ENCODE measurements around the gene CDH5.

CDH5 gene

DNA sequence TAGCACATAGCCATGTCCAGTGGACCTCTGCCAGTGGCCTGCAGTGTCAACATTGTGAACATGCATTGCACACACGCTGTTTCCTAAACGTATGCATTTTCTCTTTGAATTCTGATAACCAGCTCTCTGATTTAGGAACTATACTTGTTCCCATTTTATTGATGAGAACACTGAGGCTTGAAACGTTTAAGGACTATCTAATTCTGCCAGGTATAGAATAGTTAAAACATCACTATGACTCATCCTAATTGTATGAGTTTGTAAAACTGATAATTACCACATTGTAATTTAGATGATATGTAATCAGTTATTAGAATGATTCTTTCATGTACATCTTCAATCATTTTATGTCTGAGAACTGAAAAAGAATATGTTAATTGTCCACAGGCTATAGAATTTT, 63.7 kb downstream of the CDH5 start:
- no peak overlapping the region for H3K27ac ChIP-seq
- TF ChIP-seq, protein P1, sequence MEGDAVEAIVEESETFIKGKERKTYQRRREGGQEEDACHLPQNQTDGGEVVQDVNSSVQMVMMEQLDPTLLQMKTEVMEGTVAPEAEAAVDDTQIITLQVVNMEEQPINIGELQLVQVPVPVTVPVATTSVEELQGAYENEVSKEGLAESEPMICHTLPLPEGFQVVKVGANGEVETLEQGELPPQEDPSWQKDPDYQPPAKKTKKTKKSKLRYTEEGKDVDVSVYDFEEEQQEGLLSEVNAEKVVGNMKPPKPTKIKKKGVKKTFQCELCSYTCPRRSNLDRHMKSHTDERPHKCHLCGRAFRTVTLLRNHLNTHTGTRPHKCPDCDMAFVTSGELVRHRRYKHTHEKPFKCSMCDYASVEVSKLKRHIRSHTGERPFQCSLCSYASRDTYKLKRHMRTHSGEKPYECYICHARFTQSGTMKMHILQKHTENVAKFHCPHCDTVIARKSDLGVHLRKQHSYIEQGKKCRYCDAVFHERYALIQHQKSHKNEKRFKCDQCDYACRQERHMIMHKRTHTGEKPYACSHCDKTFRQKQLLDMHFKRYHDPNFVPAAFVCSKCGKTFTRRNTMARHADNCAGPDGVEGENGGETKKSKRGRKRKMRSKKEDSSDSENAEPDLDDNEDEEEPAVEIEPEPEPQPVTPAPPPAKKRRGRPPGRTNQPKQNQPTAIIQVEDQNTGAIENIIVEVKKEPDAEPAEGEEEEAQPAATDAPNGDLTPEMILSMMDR (IDR thresholded peaks at IDR 0.05): no peak
- no peak for TF ChIP-seq ZFX (IDR thresholded peaks at IDR 0.05; ENCODE audit: borderline replicate concordance)

DNA sequence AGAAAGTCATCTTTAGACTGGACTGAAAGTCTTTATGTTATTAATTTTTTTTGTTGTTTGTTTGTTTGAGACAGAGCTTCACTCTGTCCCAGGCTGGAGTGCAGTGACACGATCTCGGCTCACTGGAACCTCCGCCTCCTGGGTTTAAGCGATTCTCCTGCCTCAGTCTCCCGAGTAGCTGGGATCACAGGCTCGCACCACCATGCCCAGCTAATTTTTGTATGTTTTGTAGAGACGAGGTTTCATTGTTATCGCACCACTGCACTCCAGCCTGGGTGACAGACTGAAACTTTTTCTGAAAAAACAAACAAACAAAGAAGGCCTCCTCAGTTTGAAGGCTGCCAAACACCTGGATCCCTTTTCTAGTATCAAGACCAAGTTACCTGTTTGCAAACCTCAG, 65.3 kb downstream of the CDH5 start:
- no peak for TF ChIP-seq ZFX (IDR thresholded peaks at IDR 0.05; ENCODE audit: borderline replicate concordance)
- TF ChIP-seq, protein P1 (IDR thresholded peaks at IDR 0.05): no peak
- no peak overlapping the region for H3K27ac ChIP-seq

DNA sequence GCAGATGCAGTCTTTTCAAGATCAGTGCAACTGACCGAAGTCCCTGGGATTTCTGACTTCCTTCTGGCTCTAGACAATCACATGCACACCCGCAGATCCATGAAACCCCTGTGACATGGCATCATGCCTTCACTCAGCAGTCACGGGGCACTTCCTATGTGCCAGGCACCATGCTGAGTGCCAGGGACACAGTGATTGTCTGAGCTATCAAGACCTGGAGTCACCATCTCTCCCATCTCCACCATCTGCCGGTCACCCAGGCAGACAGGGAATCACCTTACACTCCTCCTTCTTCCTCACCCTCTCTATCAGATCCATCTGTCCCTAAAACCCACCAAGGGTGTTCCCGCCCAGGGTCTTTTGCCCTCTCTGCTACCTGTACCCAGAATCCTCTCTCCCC, 65.9 kb downstream of the CDH5 start:
- no peak overlapping the region for H3K27ac ChIP-seq
- TF ChIP-seq, protein P1 (IDR thresholded peaks at IDR 0.05): no peak
- no peak for TF ChIP-seq ZFX (IDR thresholded peaks at IDR 0.05; ENCODE audit: borderline replicate concordance)

DNA sequence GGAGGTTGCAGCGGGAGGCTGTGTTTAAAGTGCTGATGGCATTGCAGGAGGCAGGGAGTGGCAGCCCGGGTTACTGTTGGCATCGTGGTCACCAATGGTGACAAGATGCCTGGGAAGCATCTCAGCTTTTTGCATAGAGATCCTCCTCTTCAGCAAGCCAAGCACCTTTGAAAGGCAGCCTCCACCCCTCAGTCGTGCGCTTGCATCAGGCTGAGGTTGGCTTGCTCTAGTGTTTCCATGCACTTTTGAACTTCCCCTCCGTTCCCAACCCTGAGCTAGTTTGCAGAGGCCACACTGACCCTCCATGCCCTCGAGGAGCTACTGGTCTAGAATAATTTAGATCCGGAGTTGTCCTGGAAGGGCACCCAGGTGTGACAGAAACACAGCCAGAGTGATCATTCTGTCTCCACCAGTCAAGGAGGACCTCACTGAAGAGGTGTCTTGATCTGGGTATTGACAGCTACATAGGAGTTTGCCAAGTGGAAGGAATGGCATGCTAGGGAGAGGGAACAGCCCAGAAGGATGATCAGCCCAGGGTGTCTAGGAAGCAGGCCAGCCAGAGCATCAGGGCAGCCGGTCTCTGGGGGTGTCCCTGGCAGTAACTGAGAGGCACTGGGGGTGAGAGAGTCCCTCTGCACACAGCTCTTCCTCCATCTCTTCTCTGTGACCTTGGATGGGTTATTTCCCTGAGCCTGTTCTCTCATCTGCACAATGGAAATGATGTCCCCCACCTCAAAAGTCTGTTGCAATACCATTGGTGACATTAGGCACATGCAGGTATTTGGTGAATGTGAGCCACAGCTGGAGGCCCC, 68.3 kb downstream of the CDH5 start:
- TF ChIP-seq, protein P1 (IDR thresholded peaks at IDR 0.05): no peak
- H3K27ac ChIP-seq: no peak overlapping the region

DNA sequence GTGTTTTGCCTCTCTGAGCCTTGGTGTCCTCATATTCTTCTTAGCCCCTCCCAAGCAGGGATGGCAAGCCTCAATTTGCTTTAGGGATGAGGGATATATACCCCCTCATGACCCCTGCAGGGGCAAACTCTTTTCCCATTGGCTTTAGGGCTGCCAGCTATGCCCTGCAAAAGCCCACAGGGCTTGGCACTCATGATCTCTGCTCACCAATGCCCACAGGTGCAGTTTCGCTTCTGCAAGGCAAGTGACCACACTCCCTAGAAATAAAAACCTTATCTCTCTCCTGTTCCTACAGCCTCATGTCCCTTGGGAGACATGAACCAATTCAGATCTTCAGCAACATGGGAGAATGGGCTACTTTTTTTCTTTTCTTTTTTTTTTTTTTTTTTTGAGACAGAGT, 69.4 kb downstream of the CDH5 start:
- TF ChIP-seq, protein P1 (IDR thresholded peaks at IDR 0.05): no peak
- TF ChIP-seq ZFX (IDR thresholded peaks at IDR 0.05; ENCODE audit: borderline replicate concordance): no peak
- H3K27ac ChIP-seq: no peak overlapping the region

DNA sequence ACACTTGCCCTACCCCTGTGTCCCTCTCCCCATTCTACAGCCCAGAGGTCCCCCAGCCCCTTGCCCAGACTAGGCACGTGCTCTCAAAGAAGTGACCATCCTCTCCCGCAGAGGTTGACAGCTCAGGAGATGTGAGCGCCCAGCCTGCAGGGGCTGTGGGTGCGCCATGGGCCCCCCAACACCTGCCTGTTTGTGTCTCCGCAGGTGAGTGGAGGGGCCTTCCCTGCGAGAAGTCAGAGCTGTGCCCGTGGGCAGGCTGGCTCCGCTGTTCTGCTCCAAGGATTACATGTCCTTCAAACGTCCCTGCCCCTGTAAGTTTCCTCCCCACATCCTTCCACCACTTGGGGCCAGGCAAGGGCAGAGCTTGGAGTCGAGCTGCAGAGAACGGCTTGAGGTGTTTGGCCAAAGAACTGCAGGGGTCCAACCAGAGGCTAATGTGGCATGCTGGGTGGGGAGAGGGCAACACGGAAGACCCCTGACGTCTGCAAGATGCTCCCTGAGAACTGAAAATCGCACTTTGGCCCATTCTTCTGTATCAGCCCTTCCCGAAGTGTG, 71.0 kb downstream of the CDH5 start:
- no peak overlapping the region for H3K27ac ChIP-seq
- TF ChIP-seq, protein P1 (IDR thresholded peaks at IDR 0.05): no peak
- TF ChIP-seq ZFX (IDR thresholded peaks at IDR 0.05; ENCODE audit: borderline replicate concordance): no peak

DNA sequence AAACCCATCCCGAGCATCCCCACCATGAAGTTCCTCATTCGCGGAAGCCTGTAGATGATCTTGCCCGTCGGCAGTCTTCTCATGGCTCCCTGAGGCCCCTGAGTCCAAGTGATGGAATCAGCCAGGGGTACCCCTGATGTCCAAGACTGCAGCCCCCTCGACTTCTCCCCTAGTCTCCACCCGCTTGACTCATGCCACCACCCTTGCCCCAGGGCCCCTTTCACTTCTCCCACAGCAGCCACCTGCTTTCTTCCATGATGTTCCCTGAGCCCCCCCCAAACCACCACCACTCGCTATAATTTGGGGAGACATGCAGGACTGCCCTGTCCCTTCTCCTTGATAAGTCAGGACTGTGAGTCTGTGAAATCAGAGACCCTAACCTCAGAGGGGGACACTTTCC, 72.0 kb downstream of the CDH5 start:
- TF ChIP-seq, protein P1 (IDR thresholded peaks at IDR 0.05): no peak
- TF ChIP-seq ZFX (IDR thresholded peaks at IDR 0.05; ENCODE audit: borderline replicate concordance): no peak
- no peak overlapping the region for H3K27ac ChIP-seq

Data from 22Rv1 (cell line).